GM21576 (cell line): Measurements from ENCODE around the gene RECQL.
"Not testable (repeated sequence)": the region's sequence is repeated elsewhere in the genome, so short reads cannot be mapped to it uniquely, and the experiment has no call there.

Source experiments
- ATAC-seq: cut with Tn5 transposase; IDR thresholded peaks from one replicate; pipeline ENCODE4 v1.9.1; 2021; ENCODE audit warnings: mild to moderate bottlenecking, moderate library complexity; ENCODE audit not compliant: unreplicated experiment

RECQL gene

GRCh38 chr12:21502872-21503271 lies 1.4 kb upstream of the RECQL start:
- ATAC-seq: no peak

GRCh38 chr12:21502164-21502496 lies 695 bp upstream of the RECQL start:
- ATAC-seq: peak; percentile 5

- peak; percentile 2 for ATAC-seq
These were observed 613 bp downstream of the RECQL start for GRCh38 chr12:21500786-21501257.

GRCh38 chr12:21499765-21500164 lies 1.7 kb downstream of the RECQL start:
- no peak for ATAC-seq

GRCh38 chr12:21485998-21486397 lies 15.4 kb downstream of the RECQL start:
- ATAC-seq: no peak

- no peak for ATAC-seq
These were observed 17.9 kb downstream of the RECQL start for GRCh38 chr12:21483531-21483930.

- ATAC-seq: no peak
These were observed 22.5 kb downstream of the RECQL start for GRCh38 chr12:21478756-21479455.

GRCh38 chr12:21476949-21477348 lies 24.5 kb downstream of the RECQL start:
- no peak for ATAC-seq

- ATAC-seq: no peak
These were observed 25.9 kb downstream of the RECQL start for GRCh38 chr12:21475552-21475951.

GRCh38 chr12:21472197-21472823 lies 29.1 kb downstream of the RECQL start:
- ATAC-seq: no peak

- ATAC-seq: no peak
These were observed 30.1 kb downstream of the RECQL start for GRCh38 chr12:21471294-21471693.

GRCh38 chr12:21467334-21467733 lies 34.1 kb downstream of the RECQL start:
- ATAC-seq: not testable (repeated sequence)

GRCh38 chr12:21459474-21459873 lies 42.0 kb downstream of the RECQL start:
- ATAC-seq: no peak

GRCh38 chr12:21456291-21456780 lies 45.1 kb downstream of the RECQL start:
- ATAC-seq: no peak

GRCh38 chr12:21453312-21453852 lies 48.1 kb downstream of the RECQL start:
- peak; percentile 53 for ATAC-seq

- ATAC-seq: no peak
These were observed 49.9 kb downstream of the RECQL start for GRCh38 chr12:21451529-21451928.

- no peak for ATAC-seq
These were observed 57.0 kb downstream of the RECQL start for GRCh38 chr12:21444193-21445146.

- no peak for ATAC-seq
These were observed 62.1 kb downstream of the RECQL start for GRCh38 chr12:21439347-21439746.

GRCh38 chr12:21438643-21439042 lies 62.8 kb downstream of the RECQL start:
- no peak for ATAC-seq

- ATAC-seq: no peak
These were observed 66.7 kb downstream of the RECQL start for GRCh38 chr12:21434699-21435098.

GRCh38 chr12:21433525-21433924 lies 67.9 kb downstream of the RECQL start:
- ATAC-seq: no peak
